ENCODE measurements around the gene LGR4.

DNA sequence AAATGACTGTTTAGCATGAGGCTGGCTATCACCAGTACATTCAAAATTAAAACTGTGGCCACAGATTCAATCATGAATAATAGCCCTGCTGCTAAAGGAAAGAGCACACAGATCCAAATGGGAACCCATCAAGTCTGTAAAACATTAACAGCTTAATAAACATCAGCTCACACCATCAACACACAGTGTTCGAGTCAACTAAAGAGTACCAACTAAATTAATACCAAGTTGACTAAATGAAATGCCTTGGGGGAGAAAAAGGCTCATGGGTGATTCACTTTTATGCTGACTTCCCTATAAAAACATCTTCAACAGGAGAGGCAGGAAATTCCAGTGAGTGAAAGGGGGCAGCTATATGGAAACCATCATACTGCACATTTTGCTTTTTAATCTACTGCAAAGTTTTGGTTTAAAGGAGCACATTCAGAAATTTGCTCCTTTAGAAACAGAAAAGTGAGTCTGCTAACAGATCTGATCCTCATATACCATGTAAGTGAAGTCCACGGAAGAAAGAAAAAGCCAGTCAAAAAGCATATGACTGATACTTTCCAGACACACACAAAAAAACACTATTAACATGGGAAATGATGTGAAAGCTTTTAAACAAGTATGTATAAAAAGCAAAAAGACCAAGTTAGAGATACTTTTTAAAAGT, 16.3 kb downstream of the LGR4 start:
- TF ChIP-seq, protein P1, sequence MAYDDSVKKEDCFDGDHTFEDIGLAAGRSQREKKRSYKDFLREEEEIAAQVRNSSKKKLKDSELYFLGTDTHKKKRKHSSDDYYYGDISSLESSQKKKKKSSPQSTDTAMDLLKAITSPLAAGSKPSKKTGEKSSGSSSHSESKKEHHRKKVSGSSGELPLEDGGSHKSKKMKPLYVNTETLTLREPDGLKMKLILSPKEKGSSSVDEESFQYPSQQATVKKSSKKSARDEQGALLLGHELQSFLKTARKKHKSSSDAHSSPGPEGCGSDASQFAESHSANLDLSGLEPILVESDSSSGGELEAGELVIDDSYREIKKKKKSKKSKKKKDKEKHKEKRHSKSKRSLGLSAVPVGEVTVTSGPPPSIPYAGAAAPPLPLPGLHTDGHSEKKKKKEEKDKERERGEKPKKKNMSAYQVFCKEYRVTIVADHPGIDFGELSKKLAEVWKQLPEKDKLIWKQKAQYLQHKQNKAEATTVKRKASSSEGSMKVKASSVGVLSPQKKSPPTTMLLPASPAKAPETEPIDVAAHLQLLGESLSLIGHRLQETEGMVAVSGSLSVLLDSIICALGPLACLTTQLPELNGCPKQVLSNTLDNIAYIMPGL (CRISPR knock-in tag; IDR thresholded peaks at IDR 0.05; ENCODE audit: borderline replicate concordance in 1 of 2, low read depth in 1 of 2), result no peak
- TF ChIP-seq JUN (CRISPR knock-in tag; IDR thresholded peaks at IDR 0.05) (no peak), ZNF10 (CRISPR knock-in tag; IDR thresholded peaks at IDR 0.05; ENCODE audit: borderline replicate concordance, low read depth) (no peak), CHD2 (IDR thresholded peaks at IDR 0.05; ENCODE audit: low read depth, low read length) (no peak), FOXJ3 (CRISPR knock-in tag; IDR thresholded peaks at IDR 0.05; ENCODE audit: borderline replicate concordance) (no peak), CENPT (CRISPR knock-in tag; IDR thresholded peaks at IDR 0.05; ENCODE audit: low read depth) (no peak)
- TF ChIP-seq, protein P2, sequence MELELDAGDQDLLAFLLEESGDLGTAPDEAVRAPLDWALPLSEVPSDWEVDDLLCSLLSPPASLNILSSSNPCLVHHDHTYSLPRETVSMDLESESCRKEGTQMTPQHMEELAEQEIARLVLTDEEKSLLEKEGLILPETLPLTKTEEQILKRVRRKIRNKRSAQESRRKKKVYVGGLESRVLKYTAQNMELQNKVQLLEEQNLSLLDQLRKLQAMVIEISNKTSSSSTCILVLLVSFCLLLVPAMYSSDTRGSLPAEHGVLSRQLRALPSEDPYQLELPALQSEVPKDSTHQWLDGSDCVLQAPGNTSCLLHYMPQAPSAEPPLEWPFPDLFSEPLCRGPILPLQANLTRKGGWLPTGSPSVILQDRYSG (CRISPR knock-in tag; IDR thresholded peaks at IDR 0.05), result no peak
- TF ChIP-seq, protein P3, sequence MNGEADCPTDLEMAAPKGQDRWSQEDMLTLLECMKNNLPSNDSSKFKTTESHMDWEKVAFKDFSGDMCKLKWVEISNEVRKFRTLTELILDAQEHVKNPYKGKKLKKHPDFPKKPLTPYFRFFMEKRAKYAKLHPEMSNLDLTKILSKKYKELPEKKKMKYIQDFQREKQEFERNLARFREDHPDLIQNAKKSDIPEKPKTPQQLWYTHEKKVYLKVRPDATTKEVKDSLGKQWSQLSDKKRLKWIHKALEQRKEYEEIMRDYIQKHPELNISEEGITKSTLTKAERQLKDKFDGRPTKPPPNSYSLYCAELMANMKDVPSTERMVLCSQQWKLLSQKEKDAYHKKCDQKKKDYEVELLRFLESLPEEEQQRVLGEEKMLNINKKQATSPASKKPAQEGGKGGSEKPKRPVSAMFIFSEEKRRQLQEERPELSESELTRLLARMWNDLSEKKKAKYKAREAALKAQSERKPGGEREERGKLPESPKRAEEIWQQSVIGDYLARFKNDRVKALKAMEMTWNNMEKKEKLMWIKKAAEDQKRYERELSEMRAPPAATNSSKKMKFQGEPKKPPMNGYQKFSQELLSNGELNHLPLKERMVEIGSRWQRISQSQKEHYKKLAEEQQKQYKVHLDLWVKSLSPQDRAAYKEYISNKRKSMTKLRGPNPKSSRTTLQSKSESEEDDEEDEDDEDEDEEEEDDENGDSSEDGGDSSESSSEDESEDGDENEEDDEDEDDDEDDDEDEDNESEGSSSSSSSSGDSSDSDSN (CRISPR knock-in tag; IDR thresholded peaks at IDR 0.05), result no peak
- TF ChIP-seq, protein P4, sequence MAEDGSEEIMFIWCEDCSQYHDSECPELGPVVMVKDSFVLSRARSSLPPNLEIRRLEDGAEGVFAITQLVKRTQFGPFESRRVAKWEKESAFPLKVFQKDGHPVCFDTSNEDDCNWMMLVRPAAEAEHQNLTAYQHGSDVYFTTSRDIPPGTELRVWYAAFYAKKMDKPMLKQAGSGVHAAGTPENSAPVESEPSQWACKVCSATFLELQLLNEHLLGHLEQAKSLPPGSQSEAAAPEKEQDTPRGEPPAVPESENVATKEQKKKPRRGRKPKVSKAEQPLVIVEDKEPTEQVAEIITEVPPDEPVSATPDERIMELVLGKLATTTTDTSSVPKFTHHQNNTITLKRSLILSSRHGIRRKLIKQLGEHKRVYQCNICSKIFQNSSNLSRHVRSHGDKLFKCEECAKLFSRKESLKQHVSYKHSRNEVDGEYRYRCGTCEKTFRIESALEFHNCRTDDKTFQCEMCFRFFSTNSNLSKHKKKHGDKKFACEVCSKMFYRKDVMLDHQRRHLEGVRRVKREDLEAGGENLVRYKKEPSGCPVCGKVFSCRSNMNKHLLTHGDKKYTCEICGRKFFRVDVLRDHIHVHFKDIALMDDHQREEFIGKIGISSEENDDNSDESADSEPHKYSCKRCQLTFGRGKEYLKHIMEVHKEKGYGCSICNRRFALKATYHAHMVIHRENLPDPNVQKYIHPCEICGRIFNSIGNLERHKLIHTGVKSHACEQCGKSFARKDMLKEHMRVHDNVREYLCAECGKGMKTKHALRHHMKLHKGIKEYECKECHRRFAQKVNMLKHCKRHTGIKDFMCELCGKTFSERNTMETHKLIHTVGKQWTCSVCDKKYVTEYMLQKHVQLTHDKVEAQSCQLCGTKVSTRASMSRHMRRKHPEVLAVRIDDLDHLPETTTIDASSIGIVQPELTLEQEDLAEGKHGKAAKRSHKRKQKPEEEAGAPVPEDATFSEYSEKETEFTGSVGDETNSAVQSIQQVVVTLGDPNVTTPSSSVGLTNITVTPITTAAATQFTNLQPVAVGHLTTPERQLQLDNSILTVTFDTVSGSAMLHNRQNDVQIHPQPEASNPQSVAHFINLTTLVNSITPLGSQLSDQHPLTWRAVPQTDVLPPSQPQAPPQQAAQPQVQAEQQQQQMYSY (CRISPR knock-in tag; IDR thresholded peaks at IDR 0.05), result no peak
- TF ChIP-seq, protein P5, sequence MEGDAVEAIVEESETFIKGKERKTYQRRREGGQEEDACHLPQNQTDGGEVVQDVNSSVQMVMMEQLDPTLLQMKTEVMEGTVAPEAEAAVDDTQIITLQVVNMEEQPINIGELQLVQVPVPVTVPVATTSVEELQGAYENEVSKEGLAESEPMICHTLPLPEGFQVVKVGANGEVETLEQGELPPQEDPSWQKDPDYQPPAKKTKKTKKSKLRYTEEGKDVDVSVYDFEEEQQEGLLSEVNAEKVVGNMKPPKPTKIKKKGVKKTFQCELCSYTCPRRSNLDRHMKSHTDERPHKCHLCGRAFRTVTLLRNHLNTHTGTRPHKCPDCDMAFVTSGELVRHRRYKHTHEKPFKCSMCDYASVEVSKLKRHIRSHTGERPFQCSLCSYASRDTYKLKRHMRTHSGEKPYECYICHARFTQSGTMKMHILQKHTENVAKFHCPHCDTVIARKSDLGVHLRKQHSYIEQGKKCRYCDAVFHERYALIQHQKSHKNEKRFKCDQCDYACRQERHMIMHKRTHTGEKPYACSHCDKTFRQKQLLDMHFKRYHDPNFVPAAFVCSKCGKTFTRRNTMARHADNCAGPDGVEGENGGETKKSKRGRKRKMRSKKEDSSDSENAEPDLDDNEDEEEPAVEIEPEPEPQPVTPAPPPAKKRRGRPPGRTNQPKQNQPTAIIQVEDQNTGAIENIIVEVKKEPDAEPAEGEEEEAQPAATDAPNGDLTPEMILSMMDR (CRISPR knock-in tag; IDR thresholded peaks at IDR 0.05), result no peak

Data from HepG2 (cell line).